Fibroblast of the aortic adventitia (primary cell): ENCODE measurements around the gene TLE1. TPM values are rescaled to one million over a fixed set of nuclear protein-coding genes. Genes with fewer than 3 reads are reported as not detected.
"Not testable (repeated sequence)": the region's sequence is repeated elsewhere in the genome, so short reads cannot be mapped to it uniquely, and the experiment has no call there.

ENCODE experiments used
- DNase-seq: peaks from one replicate; pipeline ENCODE4 v3.0.0-alpha.2; 2010; ENCODE audit warnings: low read depth
- H3K4me3 ChIP-seq: 2 replicates; pipeline ENCODE4 v1.5.1; 2011; ENCODE audit warnings: low read depth, mild to moderate bottlenecking, control low read depth, low read length, moderate library complexity
- CTCF ChIP-seq: IDR thresholded peaks from 2 replicates; pipeline ENCODE4 v1.5.1; 2011; ENCODE audit warnings: mild to moderate bottlenecking, low read length, control low read depth, inconsistent platforms; ENCODE audit not compliant: insufficient read depth
- total RNA-seq: library from RNA; depleted of rRNA; stranded (reverse); fragments of >200 nt; gene quantifications from 2 replicates; pipeline ENCODE4 v1.2.3, GENCODE V29; 2012; ENCODE audit warnings: low replicate concordance

TLE1 gene
- total RNA-seq, 1 donor, result 49.5 TPM

- no peak for TF ChIP-seq CTCF
- no peak overlapping the region for H3K4me3 ChIP-seq
- DNase-seq, result no peak
Measured at GRCh38 chr9:81598123-81598497, 91.2 kb downstream of the TLE1 start.

DNA sequence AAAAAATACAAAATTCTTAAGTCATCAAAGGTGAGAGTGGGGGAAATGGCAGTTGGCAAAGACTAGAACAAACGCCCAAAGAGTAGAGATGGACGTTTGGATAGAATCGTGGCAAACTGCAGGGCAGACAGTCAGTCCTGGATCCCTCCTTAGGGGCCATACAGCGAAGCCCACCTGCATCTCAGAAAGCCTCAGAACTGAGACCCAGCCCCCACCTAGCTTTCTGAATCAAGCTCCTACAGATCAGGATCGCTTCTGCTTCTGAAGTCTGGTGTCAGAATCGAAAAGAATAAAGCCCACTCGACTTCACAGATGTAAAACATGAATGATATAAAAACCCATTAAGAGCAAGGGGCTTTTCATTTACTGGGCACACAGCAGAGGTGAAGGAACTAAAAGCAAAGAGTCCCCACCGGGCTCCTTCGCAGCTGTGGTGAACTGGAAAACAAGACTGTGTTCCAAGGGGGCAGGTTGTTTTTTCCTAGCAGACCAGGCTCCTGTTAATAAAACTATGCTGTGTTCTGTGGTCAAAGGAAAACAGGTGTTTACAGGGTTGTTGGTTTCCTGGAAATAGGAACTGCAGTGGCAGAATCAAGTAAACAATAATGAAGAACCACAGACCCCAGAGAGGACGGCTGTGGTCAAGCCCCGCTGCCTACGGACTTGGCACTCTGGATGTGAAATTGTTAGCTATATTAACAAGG, 91.8 kb downstream of the TLE1 start:
- no peak for DNase-seq
- TF ChIP-seq CTCF, result no peak

DNA sequence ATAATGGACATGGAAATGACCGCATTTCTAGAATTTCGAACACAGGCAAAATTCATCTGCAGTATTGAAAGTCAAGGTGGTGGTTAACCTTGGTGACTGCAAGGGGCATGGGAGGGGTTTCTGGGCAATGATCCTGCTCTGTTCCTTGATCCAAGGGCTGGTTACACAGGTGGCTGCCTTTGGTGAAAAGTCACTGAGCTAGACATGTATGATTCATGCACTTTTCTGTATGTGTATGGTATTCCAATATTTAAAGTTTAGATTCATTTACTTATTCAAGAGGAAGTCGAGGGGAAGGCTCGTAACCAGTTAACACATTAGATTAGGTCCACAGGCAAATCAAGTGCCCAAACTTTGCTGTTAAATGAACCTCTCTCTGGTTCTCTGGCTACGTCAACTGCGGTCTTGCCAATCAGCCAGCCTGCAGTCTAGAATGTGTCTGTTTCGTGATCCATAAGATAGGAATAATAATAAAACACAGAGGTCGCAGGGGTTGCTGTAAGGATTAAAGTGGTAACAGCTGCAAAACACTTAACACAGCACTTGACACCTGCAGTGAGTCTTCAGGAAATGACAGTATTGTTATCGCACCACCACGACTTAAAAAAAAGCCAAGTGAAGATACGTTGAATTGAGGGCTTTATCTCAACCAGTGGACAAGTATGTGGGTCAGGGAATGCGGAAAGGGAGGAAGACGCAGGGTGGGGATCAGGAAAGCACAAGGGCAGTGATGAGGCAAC, 92.5 kb downstream of the TLE1 start:
- DNase-seq, result no peak
- no peak for TF ChIP-seq CTCF
- H3K4me3 ChIP-seq, result no peak overlapping the region

More for the DNA sequence above, 91.8 kb downstream of the TLE1 start:
- no peak overlapping the region for H3K4me3 ChIP-seq

GRCh38 chr9:81595887-81596543, 93.3 kb downstream of the TLE1 start:
- no peak for DNase-seq
- no peak overlapping the region for H3K4me3 ChIP-seq
- TF ChIP-seq CTCF, result no peak

DNA sequence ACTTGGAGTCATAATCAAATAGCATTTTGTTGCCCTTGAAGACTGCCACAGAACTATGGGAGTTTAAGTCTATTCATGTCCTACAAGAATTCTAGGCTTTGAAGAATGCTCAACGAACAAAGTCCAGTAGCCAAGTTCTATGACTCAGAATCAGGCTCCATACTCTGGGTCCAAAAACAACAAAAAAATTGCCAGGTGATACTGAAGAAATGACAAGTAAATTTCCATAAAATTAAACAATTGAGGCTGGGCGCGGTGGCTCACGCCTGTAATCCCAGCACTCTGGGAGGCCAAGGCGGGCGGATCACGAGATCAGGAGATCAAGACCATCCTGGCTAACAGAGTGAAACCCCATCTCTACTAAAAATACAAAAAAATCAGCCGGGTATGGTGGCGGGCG, 94.1 kb downstream of the TLE1 start:
- DNase-seq, result peak; percentile 83
- H3K4me3 ChIP-seq, result not testable (repeated sequence)

DNA sequence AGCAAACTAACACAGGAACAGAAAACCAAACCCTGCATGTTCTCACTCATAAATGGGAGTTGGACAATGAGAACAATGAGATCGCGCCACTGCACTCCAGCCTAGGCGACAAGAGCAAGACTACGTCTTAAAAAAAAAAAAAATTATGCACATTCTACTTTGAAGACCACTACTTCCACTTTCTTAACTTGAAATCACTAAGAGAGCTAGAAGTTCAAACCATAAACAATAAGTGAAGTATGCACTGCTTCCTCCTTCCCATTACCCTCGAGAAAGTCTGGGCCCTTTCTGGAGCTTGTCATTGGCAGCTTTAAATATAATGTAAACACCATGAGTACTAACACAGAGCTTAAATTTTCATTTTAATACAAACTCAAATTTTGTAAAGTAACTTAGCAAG, 94.9 kb downstream of the TLE1 start:
- H3K4me3 ChIP-seq, result no peak overlapping the region
- no peak for DNase-seq
- TF ChIP-seq CTCF, result no peak

DNA sequence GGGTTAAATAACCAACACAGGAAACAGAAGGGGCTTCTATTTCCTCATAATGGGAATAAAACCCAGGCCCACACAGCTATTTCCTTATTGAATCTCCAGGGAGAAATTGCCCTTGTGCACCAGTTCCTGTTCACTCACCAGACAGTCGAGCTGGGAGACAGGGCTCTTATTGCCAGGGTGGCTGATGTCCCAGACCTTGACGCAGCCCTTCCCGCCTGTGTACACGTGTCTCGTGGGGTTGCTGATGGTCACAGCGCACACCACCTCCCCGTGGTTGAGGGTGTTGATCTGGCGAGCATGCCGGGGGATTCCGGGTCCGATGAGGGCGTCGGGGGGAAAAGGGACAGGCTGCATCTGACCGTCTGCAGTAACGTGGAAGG, 96.5 kb downstream of the TLE1 start:
- TF ChIP-seq CTCF, result no peak
- no peak for DNase-seq

More for the DNA sequence above, 96.5 kb downstream of the TLE1 start:
- H3K4me3 ChIP-seq, result no peak overlapping the region
